Right lung (tissue), 5 donors: Measurements from ENCODE around the gene NCSTN. TPM values are rescaled to one million over a fixed set of nuclear protein-coding genes. Genes with fewer than 3 reads are reported as not detected.

Experiments
- DNase-seq, 2 donors: peaks; one replicate each; pipeline ENCODE4 v3.0.0-alpha.2; 2013
- polyA plus RNA-seq, 5 donors: library from polyadenylated mRNA; unstranded; fragments of 120-200 nt; gene quantifications; one replicate each; pipeline versions ENCODE4 v1.2.1 to v1.2.3, GENCODE V29; 2013; ENCODE audit warnings: inconsistent platforms in 1 of 5, low replicate concordance in 1 of 5; ENCODE audit not compliant: insufficient read length in 5 of 5, insufficient read depth in 1 of 5

Gene NCSTN
- polyA plus RNA-seq, 5 donors, result 97.9 to 125 (median 120) TPM

- no peak for DNase-seq
These were observed 60.1 kb downstream of the NCSTN start for GRCh38 chr1:160403244-160403643.

GRCh38 chr1:160404094-160404493, 60.9 kb downstream of the NCSTN start:
- no peak for DNase-seq

- DNase-seq, result no peak
These were observed 62.2 kb downstream of the NCSTN start for GRCh38 chr1:160405331-160405877.

DNA sequence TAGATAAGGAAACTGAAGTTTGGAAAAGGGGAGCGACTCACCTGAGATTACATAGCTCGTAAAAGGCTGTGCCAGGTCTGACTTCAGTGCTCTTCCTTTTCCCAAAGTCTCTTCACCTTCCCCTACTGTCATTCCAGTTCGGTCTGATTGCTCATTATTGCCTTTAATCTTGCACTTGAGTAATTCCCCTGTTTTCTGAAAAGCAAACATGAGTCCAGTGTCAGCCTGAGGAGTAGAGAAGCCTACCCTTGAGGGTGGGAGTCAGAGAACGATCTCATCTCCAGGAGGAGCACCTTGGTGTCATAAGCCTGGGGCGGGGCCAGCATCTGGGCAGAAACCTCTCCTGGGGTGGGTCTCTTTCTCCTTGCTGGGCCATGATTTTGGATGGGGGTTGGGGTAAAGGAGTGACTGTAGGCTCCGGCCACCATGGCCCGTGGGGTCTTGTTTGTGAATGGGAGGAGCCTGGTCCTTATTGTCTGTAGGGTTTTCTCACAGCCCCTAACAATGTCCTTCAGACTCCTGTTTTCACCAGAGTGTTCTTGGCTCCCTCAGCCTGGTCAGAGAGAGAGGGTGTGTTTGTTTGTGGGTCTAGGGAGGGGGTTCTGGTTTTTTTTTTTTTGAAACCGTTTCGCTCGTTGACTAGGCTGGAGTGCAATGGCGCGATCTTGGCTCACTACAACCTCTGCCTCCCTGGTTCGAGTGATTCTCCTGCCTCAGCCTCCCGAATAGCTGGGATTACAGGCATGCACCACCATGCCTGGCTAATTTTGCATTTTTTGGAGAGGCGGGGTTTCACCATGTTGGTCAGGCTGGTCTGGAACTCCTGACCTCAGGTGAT, 63.2 kb downstream of the NCSTN start:
- no peak for DNase-seq

- no peak for DNase-seq
These were observed 64.9 kb downstream of the NCSTN start for GRCh38 chr1:160407839-160408801.

Other genes with a start within 250 kb of the NCSTN start
- gene IGSF8, start 244.8 kb upstream of the NCSTN start, polyA plus RNA-seq, result 10 to 100 TPM; 24.2 to 36.2 (median 30.5) TPM
- gene ATP1A2, start 227.6 kb upstream of the NCSTN start, polyA plus RNA-seq, result 10 to 100 TPM in 3 of 5 donors, 1 to 10 TPM in 2; 6.4 to 15.2 (median 13.6) TPM
- under 1 TPM in 4 of 5 donors, not detected in 1; 0.15 to 0.24 (median 0.22) TPM for gene ATP1A4, start 191.8 kb upstream of the NCSTN start, polyA plus RNA-seq
- 10 to 100 TPM in 1 of 5 donors, 1 to 10 TPM in 1, under 1 TPM in 3; 0.31 to 33.0 (median 0.59) TPM for gene CASQ1, start 152.8 kb upstream of the NCSTN start, polyA plus RNA-seq
- 100 to 1,000 TPM; 137 to 160 (median 145) TPM for gene PEA15, start 138.0 kb upstream of the NCSTN start, polyA plus RNA-seq
- gene DCAF8, start 80.8 kb upstream of the NCSTN start, polyA plus RNA-seq, result 100 to 1,000 TPM; 159 to 252 (median 210) TPM
- gene PEX19, start 58.2 kb upstream of the NCSTN start, polyA plus RNA-seq, result 10 to 100 TPM; 64.8 to 81.5 (median 70.9) TPM
- 100 to 1,000 TPM; 152 to 164 (median 160) TPM for gene COPA, start 133 bp upstream of the NCSTN start, polyA plus RNA-seq
- under 1 TPM; 0.13 to 0.37 (median 0.18) TPM for gene NHLH1, start 23.7 kb downstream of the NCSTN start, polyA plus RNA-seq
- 10 to 100 TPM; 32.6 to 45.3 (median 37.2) TPM for gene VANGL2, start 57.2 kb downstream of the NCSTN start, polyA plus RNA-seq
- gene SLAMF6, start 179.9 kb downstream of the NCSTN start, polyA plus RNA-seq, result under 1 TPM; 0.24 to 0.85 (median 0.63) TPM
- 1 to 10 TPM; 1.2 to 3.2 (median 2.4) TPM for gene CD84, start 236.1 kb downstream of the NCSTN start, polyA plus RNA-seq